ENCODE results near the gene HDHD2. TPM values are rescaled to one million over a fixed set of nuclear protein-coding genes. Genes with fewer than 3 reads are reported as not detected.

Gene HDHD2
- total RNA-seq, 1 donor from 2014 or later, result 85.0 TPM

DNA sequence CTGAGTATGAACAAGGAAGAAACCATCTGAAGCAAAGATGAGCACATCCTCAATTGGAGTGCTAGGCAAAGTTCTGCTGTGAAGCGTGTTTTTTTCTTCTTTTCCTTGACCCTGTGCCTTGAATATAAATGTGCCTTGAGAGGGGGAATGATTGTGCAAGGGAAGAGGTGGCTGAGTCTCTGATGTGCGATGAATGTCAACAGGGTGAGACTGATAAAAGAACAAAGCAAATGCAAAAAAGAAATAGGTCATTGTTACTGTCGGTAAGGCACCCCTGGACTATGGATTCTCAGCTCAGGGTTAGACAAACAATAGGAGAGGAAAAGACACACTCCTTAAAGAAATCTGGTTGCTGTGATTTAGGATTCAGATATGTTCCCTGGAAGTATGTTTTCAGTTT is 54.5 kb downstream of the HDHD2 start:
- no peaks in the 10 kb centered on the region for H4K20me1 ChIP-seq (ENCODE audit: low read depth)
- H2AFZ ChIP-seq (replicated peaks), result no peak overlapping the region
- no peak overlapping the region for H3K9ac ChIP-seq
- no peaks in the 10 kb centered on the region for H3K9me3 ChIP-seq (ENCODE audit: low read depth)
- H3K36me3 ChIP-seq, result no peaks in the 10 kb centered on the region
- no peak overlapping the region for H3K4me3 ChIP-seq
- no peak overlapping the region for H3K27ac Mint-ChIP-seq
- H3K27me3 Mint-ChIP-seq (ENCODE audit: insufficient read depth, low read depth), result no peaks in the 10 kb centered on the region
- H3K4me1 Mint-ChIP-seq, result peaks cover 8% of the 10 kb centered on the region
- H3K27ac ChIP-seq, result no peak overlapping the region
- TF ChIP-seq EZH2 (IDR thresholded peaks at IDR 0.05) (no peak), EZH2phosphoT487 (IDR thresholded peaks at IDR 0.05) (no peak)
- TF ChIP-seq, protein P1, sequence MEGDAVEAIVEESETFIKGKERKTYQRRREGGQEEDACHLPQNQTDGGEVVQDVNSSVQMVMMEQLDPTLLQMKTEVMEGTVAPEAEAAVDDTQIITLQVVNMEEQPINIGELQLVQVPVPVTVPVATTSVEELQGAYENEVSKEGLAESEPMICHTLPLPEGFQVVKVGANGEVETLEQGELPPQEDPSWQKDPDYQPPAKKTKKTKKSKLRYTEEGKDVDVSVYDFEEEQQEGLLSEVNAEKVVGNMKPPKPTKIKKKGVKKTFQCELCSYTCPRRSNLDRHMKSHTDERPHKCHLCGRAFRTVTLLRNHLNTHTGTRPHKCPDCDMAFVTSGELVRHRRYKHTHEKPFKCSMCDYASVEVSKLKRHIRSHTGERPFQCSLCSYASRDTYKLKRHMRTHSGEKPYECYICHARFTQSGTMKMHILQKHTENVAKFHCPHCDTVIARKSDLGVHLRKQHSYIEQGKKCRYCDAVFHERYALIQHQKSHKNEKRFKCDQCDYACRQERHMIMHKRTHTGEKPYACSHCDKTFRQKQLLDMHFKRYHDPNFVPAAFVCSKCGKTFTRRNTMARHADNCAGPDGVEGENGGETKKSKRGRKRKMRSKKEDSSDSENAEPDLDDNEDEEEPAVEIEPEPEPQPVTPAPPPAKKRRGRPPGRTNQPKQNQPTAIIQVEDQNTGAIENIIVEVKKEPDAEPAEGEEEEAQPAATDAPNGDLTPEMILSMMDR (IDR thresholded peaks at IDR 0.05), result no peak
- no peaks in the 10 kb centered on the region for H3K4me1 ChIP-seq
- no peak for DNase-seq (ENCODE audit: low spot score)
- no peaks in the 10 kb centered on the region for H3K36me3 Mint-ChIP-seq
- H3F3A ChIP-seq (ENCODE audit: low read depth), result no peaks in the 10 kb centered on the region
- H3K27me3 ChIP-seq, result no peaks in the 10 kb centered on the region
- no peaks in the 10 kb centered on the region for H3K79me2 ChIP-seq (ENCODE audit: low read depth)
- H3K9me3 Mint-ChIP-seq, result no peaks in the 10 kb centered on the region
- H3K4me2 ChIP-seq, result no peak overlapping the region
- H3K4me3 Mint-ChIP-seq, result no peak overlapping the region

DNA sequence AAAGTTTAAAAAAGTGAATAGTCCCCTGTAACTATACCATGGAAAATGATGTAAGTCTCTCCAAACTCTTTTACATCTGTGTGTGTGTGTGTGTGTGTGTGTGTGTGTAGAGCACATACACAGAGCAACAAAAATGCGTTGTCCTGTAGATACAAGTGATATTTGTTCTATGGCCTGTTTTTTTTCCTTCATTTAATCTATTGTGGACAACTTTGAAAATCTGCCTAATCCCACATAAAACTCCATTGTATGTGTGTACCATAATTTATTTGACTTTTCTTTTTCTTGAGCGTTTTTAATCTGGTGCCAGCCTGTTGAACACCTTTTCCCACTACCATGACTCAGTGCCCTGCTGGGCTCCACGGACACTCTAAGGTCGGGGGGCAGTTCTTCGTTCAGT is 62.6 kb downstream of the HDHD2 start:
- H3K4me1 Mint-ChIP-seq, result peaks cover 3% of the 10 kb centered on the region
- TF ChIP-seq EZH2phosphoT487 (IDR thresholded peaks at IDR 0.05) (no peak), EZH2 (IDR thresholded peaks at IDR 0.05) (no peak)
- TF ChIP-seq, protein P1 (IDR thresholded peaks at IDR 0.05), result no peak

DNA sequence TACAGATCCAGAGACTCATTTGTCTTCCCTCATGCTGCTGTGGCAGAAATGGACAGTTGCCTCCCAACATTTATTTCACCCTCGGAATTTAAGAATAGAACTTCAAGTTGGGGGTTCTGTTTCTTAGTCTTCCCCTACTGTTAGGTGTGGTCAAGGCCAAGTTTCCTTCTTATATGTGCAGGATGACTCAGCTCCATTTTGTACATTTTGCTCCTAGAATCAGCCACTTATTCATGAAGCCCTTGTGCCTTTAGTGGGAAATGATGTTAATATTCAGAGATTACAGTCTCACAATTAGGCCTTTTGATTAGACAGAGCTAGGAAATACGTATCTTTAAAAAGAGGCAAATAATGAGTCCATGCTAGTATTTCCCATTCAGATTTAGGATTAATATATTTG is 68.7 kb downstream of the HDHD2 start:
- no peaks in the 10 kb centered on the region for H3K9me3 ChIP-seq (ENCODE audit: low read depth)
- no peaks in the 10 kb centered on the region for H3K4me1 ChIP-seq
- Mint-ChIP-seq H3K27ac (no peak overlapping the region), H3K4me3 (no peak overlapping the region), H3K4me1 (peaks cover 27% of the 10 kb centered on the region), H3K27me3 (ENCODE audit: insufficient read depth, low read depth) (no peaks in the 10 kb centered on the region), H3K9me3 (no peaks in the 10 kb centered on the region), H3K36me3 (peaks cover 6% of the 10 kb centered on the region)
- H3K4me3 ChIP-seq, result no peak overlapping the region
- H3F3A ChIP-seq (ENCODE audit: low read depth), result no peaks in the 10 kb centered on the region
- TF ChIP-seq EZH2phosphoT487 (IDR thresholded peaks at IDR 0.05) (no peak), EZH2 (IDR thresholded peaks at IDR 0.05) (no peak)
- TF ChIP-seq, protein P1 (IDR thresholded peaks at IDR 0.05), result no peak
- no peaks in the 10 kb centered on the region for H3K36me3 ChIP-seq
- H3K27me3 ChIP-seq, result no peaks in the 10 kb centered on the region
- H2AFZ ChIP-seq (replicated peaks), result no peak overlapping the region
- no peak for DNase-seq (ENCODE audit: low spot score)
- no peaks in the 10 kb centered on the region for H3K79me2 ChIP-seq (ENCODE audit: low read depth)
- no peaks in the 10 kb centered on the region for H4K20me1 ChIP-seq (ENCODE audit: low read depth)
- H3K9ac ChIP-seq, result no peak overlapping the region
- H3K27ac ChIP-seq, result no peak overlapping the region
- H3K4me2 ChIP-seq, result no peak overlapping the region

More for the DNA sequence above, 62.6 kb downstream of the HDHD2 start:
- Mint-ChIP-seq H3K36me3 (no peaks in the 10 kb centered on the region), H3K4me3 (no peak overlapping the region), H3K27ac (no peak overlapping the region), H3K9me3 (no peaks in the 10 kb centered on the region), H3K27me3 (ENCODE audit: insufficient read depth, low read depth) (no peaks in the 10 kb centered on the region)
- H3K9me3 ChIP-seq (ENCODE audit: low read depth), result no peaks in the 10 kb centered on the region
- no peaks in the 10 kb centered on the region for H3K4me1 ChIP-seq
- H3K9ac ChIP-seq, result no peak overlapping the region
- no peaks in the 10 kb centered on the region for H3K79me2 ChIP-seq (ENCODE audit: low read depth)
- no peaks in the 10 kb centered on the region for H3F3A ChIP-seq (ENCODE audit: low read depth)
- H3K27me3 ChIP-seq, result no peaks in the 10 kb centered on the region
- H3K36me3 ChIP-seq, result no peaks in the 10 kb centered on the region
- H3K4me2 ChIP-seq, result no peak overlapping the region
- H3K27ac ChIP-seq, result no peak overlapping the region
- H4K20me1 ChIP-seq (ENCODE audit: low read depth), result no peaks in the 10 kb centered on the region
- no peak overlapping the region for H2AFZ ChIP-seq (replicated peaks)
- no peak for DNase-seq (ENCODE audit: low spot score)
- no peak overlapping the region for H3K4me3 ChIP-seq
